CD4-positive, alpha-beta T cell treated with Interleukin-2 at 100 ng/mL for 4 hours (primary cell): ENCODE data around the gene LRFN4.

Source experiments
- DNase-seq: peaks from one replicate; pipeline ENCODE4 v3.0.0-alpha.2; 2020; ENCODE audit warnings: low spot score

The LRFN4 gene

DNA sequence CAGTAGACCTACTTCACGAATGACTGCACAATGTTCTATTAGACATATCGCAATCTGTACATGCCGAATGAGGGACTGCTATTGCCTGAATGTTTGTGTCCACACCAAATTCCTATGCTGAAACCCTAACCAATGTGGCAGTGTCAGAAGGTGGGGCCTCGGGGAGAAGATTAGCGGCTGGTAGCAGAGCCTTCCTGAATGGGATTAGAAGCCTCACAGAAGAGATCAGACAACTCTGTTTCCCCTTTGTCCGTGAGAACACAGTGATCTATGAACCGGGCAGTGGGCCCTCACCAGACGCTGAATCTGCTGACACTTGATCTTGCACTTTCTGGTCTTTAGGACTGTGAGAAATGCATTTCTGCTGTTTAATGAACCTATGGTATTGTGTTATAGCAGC, 33.1 kb downstream of the LRFN4 start:
- no peak for DNase-seq

DNA sequence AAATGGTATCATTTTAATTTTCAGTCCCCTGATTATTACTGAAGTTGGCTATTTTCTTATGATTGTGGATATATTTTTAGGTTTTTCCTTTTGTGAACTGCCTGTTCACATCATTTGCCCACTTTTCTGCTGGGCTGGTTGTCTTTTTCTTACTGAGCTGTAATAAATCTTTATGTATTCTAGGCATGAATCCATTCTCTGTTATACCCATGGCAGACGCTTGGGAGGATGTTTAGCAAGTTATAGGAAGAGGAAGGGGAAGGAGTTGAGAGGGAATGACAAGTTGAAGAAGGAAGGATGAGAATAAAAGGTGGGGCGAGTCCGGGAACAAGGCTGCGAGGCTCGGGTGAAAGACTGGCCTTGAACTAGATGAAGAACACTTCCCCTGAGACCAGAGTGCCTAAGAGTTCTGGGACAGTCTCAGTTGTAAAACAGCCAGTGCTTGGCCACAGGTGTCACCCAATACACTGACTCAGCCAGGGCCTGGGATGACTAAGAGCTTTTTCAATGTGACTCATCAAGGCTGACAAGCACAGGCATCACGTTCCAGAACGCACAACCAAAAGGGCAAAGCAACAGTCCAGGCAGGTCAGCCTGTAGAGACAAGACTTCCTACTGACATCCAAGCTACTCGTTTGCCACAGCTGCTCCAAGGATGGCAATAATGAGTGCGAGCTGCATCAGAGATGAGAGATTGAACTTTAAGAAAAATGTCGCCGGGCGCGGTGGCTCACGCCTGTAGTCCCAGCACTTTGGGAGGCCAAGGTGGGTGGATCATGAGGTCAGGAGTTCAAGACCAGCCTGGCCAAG, 35.2 kb downstream of the LRFN4 start:
- peak; percentile 22 for DNase-seq

- no peak for DNase-seq
These were observed 36.0 kb downstream of the LRFN4 start for GRCh38 chr11:66892911-66893310.

- no peak for DNase-seq
These were observed 37.3 kb downstream of the LRFN4 start for GRCh38 chr11:66894141-66894540.

- no peak for DNase-seq
These were observed 45.1 kb downstream of the LRFN4 start for GRCh38 chr11:66901964-66902390.

DNA sequence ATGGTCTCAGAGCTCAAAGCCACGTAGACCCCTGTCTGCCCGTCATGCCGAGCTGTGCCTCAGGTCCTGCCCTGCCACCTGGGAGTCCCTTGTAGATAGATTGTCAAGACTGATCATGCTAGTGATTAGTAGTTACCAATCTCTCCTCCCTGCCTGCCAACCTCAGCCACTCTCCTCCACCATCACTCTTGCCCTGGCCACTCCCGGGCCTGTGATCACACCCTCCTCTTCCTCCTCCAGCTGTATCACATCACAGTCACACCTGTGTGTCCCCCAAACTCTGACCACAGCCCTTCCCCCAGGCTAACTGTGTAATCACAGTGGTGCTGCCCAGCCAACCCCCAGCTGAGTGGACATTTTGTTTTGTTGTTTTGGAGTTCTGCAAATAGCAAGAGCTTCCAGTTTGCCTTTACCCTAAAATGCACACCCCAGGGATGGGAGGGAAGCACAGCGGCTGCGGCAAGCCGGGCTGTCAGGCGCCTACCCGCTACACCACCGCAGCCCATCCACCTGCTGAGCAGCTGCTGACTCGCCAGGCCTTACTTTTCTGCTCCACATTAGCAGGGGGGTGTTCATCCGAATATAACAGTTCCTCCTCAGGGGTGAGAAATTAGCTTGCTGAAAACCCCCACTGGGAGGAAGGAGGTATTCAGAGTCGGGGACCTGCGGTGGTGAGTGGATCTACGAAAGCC, 45.8 kb downstream of the LRFN4 start:
- no peak for DNase-seq

GRCh38 chr11:66904055-66904454, 47.2 kb downstream of the LRFN4 start:
- no peak for DNase-seq

DNA sequence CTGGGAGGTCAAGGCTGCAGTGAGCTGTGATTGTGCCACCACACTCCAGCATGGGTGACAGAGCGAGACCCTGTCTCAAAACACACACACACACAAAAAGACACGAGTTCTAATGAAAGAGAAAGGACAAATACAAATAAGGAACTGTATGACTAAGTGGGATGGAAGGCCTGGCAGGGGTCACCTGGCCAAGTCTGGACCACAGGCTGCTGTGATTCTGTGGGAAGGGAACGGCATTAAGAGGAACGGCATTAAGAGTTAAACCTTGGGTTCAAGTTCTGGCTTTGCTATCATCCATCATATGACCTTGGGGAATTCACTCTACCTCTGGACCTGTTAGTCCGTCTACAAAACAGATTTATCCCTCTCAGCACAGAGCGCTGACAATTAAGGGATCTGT, 47.7 kb downstream of the LRFN4 start:
- no peak for DNase-seq

- no peak for DNase-seq
These were observed 48.2 kb downstream of the LRFN4 start for GRCh38 chr11:66904981-66905521.

GRCh38 chr11:66905631-66906030, 48.8 kb downstream of the LRFN4 start:
- DNase-seq, result no peak

GRCh38 chr11:66906061-66906733, 49.3 kb downstream of the LRFN4 start:
- DNase-seq, result no peak

DNA sequence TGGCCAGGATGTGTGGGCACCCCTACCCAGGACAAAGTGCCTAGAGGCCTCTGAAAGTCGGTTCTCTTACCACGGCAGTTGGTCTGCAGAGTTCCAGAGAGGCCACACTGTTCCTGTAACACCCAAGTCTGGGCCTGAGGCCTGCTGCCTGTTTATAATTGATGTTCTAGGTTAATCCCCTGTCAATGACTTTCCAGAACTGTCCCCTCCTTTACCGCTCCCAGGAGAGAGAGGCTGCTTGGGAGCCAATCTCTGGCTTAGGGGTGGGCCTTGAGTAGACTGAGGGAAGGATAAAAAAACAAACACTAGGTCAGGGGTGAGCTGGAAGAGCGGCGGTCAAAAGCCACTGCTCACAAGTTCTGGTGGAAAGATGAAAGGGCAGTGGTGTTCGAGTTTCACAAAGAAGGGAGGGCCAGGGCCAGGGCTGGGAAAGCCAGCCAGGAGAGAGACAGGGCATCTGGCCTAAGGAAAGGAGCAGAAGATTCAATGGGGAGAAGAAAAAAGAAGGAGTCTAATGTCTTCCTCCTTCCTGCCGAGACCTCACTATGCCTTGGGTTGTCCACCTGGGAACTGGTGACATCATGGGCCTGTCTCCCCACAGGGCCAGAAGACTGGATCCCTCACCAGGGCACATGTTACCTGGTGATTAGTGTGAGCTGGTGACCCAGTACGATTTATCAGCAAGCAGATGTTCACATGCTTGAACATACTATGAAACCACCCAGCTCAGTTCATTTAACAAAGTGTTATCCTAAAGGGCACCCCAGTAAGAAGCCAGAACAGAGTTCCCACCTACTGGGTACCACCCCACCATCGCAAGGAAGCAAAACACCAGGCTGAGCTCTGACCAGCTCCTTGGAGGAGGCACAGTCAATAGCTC, 51.1 kb downstream of the LRFN4 start:
- DNase-seq, result no peak

DNA sequence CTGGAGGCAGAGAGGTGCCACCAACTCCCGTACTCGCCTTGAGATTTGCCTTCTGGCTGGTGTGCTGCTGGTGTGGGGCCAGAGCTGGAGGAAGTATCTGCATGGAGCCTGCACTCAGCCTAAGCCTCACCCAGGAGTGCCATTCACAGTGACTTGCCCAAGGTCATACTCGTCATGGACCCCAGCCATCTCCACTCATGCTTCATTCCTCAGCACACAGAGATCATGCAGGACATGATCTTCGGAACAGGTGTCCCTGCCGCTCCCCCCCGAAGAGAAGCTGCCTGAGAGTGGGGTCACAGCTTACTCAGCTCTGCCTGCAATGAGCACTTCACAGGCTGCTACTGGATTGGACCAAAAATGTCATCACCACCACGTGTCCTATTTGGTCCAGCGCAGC, 52.3 kb downstream of the LRFN4 start:
- no peak for DNase-seq

DNA sequence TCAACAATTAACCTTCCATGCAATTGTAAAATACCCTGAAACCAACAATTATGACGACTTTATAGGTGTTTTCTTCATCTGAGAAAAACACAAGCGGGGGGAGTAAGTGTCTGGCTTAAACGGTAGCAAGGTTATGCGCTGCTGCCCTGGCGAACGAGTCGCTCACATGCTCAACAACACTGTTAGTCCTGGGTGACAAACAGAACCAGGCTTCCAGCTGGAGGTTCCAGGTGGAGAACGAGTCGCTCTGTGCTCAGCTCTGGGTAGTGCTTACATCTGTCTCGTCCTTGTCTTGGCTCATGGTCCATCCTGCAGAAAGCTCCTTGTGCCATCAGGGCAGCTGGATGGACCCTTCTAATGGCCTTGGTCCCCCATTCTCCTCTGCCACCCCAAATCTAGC, 53.2 kb downstream of the LRFN4 start:
- DNase-seq, result no peak
